Common myeloid progenitor, CD34-positive (primary cell): Measurements from ENCODE around the gene ROBO1.

Experiments
- CTCF ChIA-PET: fragments of 350-600 bp; sonication (Branson Sonifier 250); formaldehyde crosslinking; loops from one replicate; lab custom pipeline; 2021; ENCODE audit warnings: antibody characterized with exemption; lab: Charles Lee
- POLR2A ChIA-PET: fragments of 350-600 bp; sonication (Branson Sonifier 250); formaldehyde crosslinking; loops from one replicate; lab custom pipeline; 2021; ENCODE audit warnings: antibody characterized with exemption; lab: Charles Lee
- DNase-seq, 3 donors: peaks; one replicate each; pipeline versions ENCODE4 v3.0.0 to v3.0.0-alpha.2; 2013
- H3K27ac ChIP-seq, 2 experiments: 1 replicate in 1 of 2; 2 replicates in 1 of 2; pipeline ENCODE4 v1.7.0; 2013; ENCODE audit warnings: inconsistent platforms in 2 of 2, low read length in 2 of 2, mild to moderate bottlenecking in 2 of 2, low read depth in 1 of 2, moderate library complexity in 1 of 2; ENCODE audit not compliant: severe bottlenecking in 2 of 2, insufficient read depth in 1 of 2, poor library complexity in 1 of 2
- H3K27me3 ChIP-seq, 5 experiments: replicated peaks in 2 of 5; 1 replicate in 3 of 5; 2 replicates in 2 of 5; pipeline versions ENCODE4 v1.6.1 to v1.7.0; 2013; ENCODE audit warnings: low read length in 4 of 5, mild to moderate bottlenecking in 2 of 5, moderate library complexity in 2 of 5, inconsistent platforms in 1 of 5; ENCODE audit not compliant: insufficient read depth in 5 of 5, control insufficient read depth in 4 of 5
- H3K36me3 ChIP-seq, 4 experiments: 1 replicate in 2 of 4; 2 replicates in 2 of 4; pipeline versions ENCODE4 v1.6.1 to v1.7.0; 2013; ENCODE audit warnings: low read length in 3 of 4, control low read depth in 1 of 4, mild to moderate bottlenecking in 1 of 4; ENCODE audit not compliant: control insufficient read depth in 4 of 4, insufficient read depth in 4 of 4
- H3K4me1 ChIP-seq, 4 experiments: 1 replicate in 3 of 4; 2 replicates in 1 of 4; pipeline versions ENCODE4 v1.6.1 to v1.7.1; 2013; ENCODE audit warnings: low read length in 3 of 4, mild to moderate bottlenecking in 3 of 4, control low read depth in 1 of 4, inconsistent platforms in 1 of 4, moderate library complexity in 1 of 4; ENCODE audit not compliant: control insufficient read depth in 4 of 4, insufficient read depth in 4 of 4; ENCODE audit errors: control extremely low read depth in 1 of 4
- H3K4me3 ChIP-seq, 7 experiments: 1 replicate in 4 of 7; 2 replicates in 3 of 7; pipeline versions ENCODE4 v1.5.1 to v1.7.0; 2013; ENCODE audit warnings: mild to moderate bottlenecking in 7 of 7, low read length in 6 of 7, moderate library complexity in 6 of 7, inconsistent platforms in 2 of 7, low read depth in 2 of 7, control low read depth in 1 of 7; ENCODE audit not compliant: insufficient read depth in 4 of 7, control insufficient read depth in 1 of 7; ENCODE audit errors: extremely low read depth in 1 of 7
- H3K9me3 ChIP-seq, 5 experiments: 1 replicate in 4 of 5; 2 replicates in 1 of 5; pipeline versions ENCODE4 v1.6.1 to v1.7.1; 2013; ENCODE audit warnings: low read length in 4 of 5, mild to moderate bottlenecking in 2 of 5, inconsistent platforms in 1 of 5, low read depth in 1 of 5, moderate library complexity in 1 of 5; ENCODE audit not compliant: control insufficient read depth in 4 of 5, insufficient read depth in 2 of 5; ENCODE audit errors: control extremely low read depth in 1 of 5
- WGBS: methylation state at CpG from one replicate; pipeline ENCODE4 v1.1.5; 2013; ENCODE audit not compliant: insufficient coverage; 5-methylcytosine and 5-hydroxymethylcytosine counted together

ROBO1 gene

DNA sequence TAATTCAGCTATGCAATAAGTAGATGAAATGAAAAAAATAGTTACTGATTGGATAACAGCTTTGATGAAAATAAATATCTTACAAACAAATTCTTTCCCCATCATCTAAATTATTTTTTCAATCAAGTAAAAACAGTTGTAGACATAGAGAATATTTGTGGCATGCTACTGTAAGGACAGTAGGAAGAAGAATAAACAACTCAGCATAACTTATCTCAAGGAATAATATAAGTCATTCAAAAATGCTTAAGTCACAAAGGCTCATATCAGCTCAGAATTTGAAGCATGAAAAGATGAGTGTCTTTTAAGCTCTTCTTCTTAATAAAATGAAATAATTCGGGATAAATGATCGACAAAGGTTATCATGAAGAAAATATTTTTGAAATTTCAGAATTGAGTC, 1029.0 kb downstream of the ROBO1 start:
- Histone ChIP-seq H3K4me1 (no peaks in the 10 kb centered on the region), H3K36me3 (no peaks in the 10 kb centered on the region), H3K9me3 (no peaks in the 10 kb centered on the region), H3K27ac (no peak overlapping the region), H3K27me3 (no peaks in the 10 kb centered on the region), H3K4me3 (no peak overlapping the region)
- no peak for DNase-seq
- POLR2A ChIA-PET = no interaction called here
- no CpG with 5 or more reads among the region's 2 CpGs for WGBS
- CTCF ChIA-PET = no interaction called here

DNA sequence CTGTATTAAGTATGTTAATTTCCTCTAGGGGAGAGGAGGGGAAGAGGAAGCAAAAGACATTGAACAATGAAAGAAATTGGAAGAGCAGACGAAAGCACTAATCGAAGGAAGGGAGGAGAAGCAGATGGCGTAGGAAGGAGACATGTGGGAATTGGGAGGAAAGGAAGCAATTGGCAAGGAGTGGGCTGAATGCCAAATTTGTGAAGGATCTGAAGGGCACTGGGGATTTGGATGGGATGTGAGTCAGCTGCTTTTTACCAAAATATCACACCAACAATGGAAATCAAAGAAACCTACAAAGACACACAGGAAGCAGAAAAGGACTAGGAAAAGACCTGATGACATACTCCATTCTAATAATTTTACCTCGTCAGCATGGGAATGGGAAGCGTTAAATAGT, 1029.8 kb downstream of the ROBO1 start:
- 100% methylated on average over 2 of the region's 5 CpGs for WGBS
- Histone ChIP-seq H3K27ac (no peak overlapping the region), H3K4me3 (no peak overlapping the region), H3K4me1 (no peaks in the 10 kb centered on the region), H3K27me3 (no peaks in the 10 kb centered on the region), H3K9me3 (no peaks in the 10 kb centered on the region), H3K36me3 (no peaks in the 10 kb centered on the region)
- ChIA-PET CTCF (no interaction called here), POLR2A (no interaction called here)
- DNase-seq = no peak

DNA sequence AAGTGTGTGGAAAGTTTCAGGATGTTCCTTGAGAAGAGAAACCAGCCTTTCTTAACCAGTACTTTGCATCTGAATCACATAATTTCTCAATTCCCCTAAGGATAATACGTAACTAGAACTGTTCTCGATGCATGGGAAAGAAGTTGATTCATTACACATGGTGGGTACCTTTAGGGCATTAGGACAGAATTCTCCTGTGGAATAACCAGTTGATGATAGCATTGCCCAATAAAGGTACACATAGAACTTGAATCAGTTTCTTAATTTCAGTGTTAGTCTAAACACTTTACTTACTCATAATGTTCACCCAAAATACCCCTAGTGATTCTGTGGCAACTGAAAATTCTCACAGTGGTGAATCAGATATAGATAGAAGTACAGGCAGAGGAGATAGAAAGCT, 1030.9 kb downstream of the ROBO1 start:
- Histone ChIP-seq H3K27me3 (no peaks in the 10 kb centered on the region), H3K4me3 (no peak overlapping the region), H3K9me3 (no peaks in the 10 kb centered on the region), H3K4me1 (no peaks in the 10 kb centered on the region), H3K27ac (no peak overlapping the region), H3K36me3 (no peaks in the 10 kb centered on the region)
- DNase-seq = no peak
- ChIA-PET POLR2A (no interaction called here), CTCF (no interaction called here)
- WGBS = 90% methylated on average over 2 of the region's 2 CpGs

DNA sequence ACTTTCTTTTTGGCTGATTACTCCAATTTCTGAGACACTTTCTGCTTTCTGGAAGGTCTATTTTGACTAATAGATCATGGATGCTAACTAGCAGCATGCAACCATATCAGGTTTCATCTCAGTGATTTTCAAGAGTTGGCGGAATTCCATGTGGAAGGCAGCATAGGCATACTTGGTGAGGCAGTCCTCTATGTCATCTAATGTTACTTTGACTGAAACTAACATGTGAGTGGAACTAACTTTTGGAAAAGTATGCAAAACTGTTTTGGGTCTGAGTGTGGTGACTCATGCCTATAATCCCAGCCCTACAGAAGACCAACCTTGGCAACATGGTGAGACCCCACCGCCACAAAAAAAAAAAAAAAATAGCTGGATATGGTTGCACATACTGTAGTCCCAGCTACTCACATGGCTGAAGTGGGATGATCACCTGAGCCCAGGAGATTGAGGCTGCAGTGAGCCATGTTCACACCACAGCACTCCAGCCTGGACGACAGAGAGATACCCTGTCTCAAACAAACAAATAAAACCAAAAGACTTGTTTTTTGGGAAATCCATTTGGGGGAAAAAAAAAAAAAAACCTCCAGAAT, 1033.7 kb downstream of the ROBO1 start:
- WGBS = 100% methylated on average over 1 of the region's 3 CpGs
- no peak for DNase-seq
- CTCF ChIA-PET = no interaction called here
- Histone ChIP-seq H3K4me1 (no peaks in the 10 kb centered on the region), H3K36me3 (no peaks in the 10 kb centered on the region), H3K27me3 (no peaks in the 10 kb centered on the region), H3K9me3 (no peaks in the 10 kb centered on the region), H3K4me3 (no peak overlapping the region), H3K27ac (no peak overlapping the region)
- POLR2A ChIA-PET = no interaction called here

DNA sequence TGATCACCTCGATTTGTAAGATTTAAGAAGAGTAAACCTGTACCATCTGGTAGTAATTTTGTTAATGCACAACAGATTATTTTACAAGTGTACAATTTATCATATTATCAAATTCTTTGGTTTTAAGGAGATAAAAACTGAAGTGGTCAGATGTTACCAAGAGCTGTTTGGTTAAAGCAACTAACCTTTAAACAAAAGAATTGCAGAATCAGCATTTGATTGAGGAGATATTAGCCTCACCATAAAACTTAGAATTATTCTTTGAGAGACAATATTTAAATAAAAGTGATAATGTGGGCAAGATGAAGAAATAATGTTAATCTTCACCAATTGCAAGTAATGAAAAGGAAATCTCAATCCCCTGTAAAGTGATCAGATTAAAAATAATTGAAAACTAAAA, 1034.9 kb downstream of the ROBO1 start:
- no CpG with 5 or more reads among the region's 1 CpG for WGBS
- H3K27ac ChIP-seq = no peak overlapping the region
- H3K27me3 ChIP-seq = no peaks in the 10 kb centered on the region
- H3K4me1 ChIP-seq = no peaks in the 10 kb centered on the region
- CTCF ChIA-PET = no interaction called here
- H3K9me3 ChIP-seq = no peaks in the 10 kb centered on the region
- H3K4me3 ChIP-seq = no peak overlapping the region
- POLR2A ChIA-PET = interaction anchor here (0.6 kb wide), 1 partner anchor 852 kb away, joined by 3 read pairs; no protein-coding TSS in a partner anchor
- no peak for DNase-seq
- H3K36me3 ChIP-seq = no peaks in the 10 kb centered on the region

DNA sequence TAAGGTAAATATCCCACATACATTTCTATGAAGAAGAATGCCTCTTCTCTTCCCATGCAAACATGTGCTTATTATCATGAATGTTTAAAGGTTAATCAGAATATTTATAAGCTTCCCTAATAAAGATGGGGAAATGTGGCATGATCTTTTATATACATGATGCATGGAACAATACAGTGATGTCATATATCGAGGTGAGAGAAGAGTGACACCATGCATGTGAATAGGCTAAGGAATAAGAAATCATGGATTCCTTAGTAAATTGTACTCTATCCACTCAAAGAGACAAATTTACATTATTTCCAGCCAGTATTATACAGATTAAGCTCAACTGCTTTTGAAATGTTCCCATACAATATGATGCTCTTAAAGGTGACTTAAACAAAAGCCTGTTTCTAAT, 1035.3 kb downstream of the ROBO1 start:
- Histone ChIP-seq H3K27me3 (no peaks in the 10 kb centered on the region), H3K36me3 (no peaks in the 10 kb centered on the region), H3K4me3 (no peak overlapping the region), H3K4me1 (no peaks in the 10 kb centered on the region), H3K27ac (no peak overlapping the region), H3K9me3 (no peaks in the 10 kb centered on the region)
- ChIA-PET POLR2A (interaction anchor here (0.6 kb wide), 1 partner anchor 852 kb away, joined by 3 read pairs; no protein-coding TSS in a partner anchor), CTCF (no interaction called here)
- no CpG with 5 or more reads among the region's 1 CpG for WGBS
- DNase-seq = no peak

DNA sequence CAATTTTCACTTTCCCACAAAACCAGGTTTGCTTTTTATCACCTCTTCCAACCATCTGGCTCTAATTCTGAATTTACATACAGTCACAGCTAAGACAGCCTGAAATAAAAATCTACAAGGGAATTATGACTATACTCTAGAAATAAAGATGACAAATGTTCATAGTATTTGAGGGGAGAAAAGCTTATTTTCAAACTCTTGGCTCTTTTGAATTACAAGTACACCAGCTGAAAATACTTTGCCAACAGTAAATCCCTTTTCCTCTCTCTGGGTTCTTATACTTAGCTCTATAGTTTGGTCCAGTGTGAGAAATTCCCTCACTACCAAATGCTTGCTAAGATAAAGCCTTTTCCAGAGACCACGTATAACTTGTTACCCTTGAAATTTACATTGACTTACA, 1037.9 kb downstream of the ROBO1 start:
- H3K4me1 ChIP-seq = no peaks in the 10 kb centered on the region
- H3K4me3 ChIP-seq = no peak overlapping the region
- DNase-seq = no peak
- no peaks in the 10 kb centered on the region for H3K36me3 ChIP-seq
- ChIA-PET POLR2A (no interaction called here), CTCF (interaction anchor here (0.9 kb wide), 1 partner anchor 12 kb away, joined by 3 read pairs; no protein-coding TSS in a partner anchor)
- no peaks in the 10 kb centered on the region for H3K9me3 ChIP-seq
- WGBS = no CpG with 5 or more reads among the region's 1 CpG
- no peak overlapping the region for H3K27ac ChIP-seq
- H3K27me3 ChIP-seq = no peaks in the 10 kb centered on the region
